ENCODE results near the gene DIP2C. TPM values are rescaled to one million over a fixed set of nuclear protein-coding genes. Genes with fewer than 3 reads are reported as not detected.

Gene DIP2C
- total and polyA plus RNA-seq, 2 donors (not counting 1 experiment from before 2014, with no cell fraction given) = 1.3 to 1.9 TPM

- H2AFZ ChIP-seq (ENCODE audit: insufficient read depth, low read depth, low read length, poor library complexity, severe bottlenecking) = no peak overlapping the region
- Mint-ChIP-seq H3K27me3 (no peaks in the 10 kb centered on the region), H3K9me3 (ENCODE audit: insufficient read depth) (no peaks in the 10 kb centered on the region), H3K27ac (no peak overlapping the region), H3K4me1 (peaks cover 3% of the 10 kb centered on the region), H3K4me3 (no peak overlapping the region)
- no peaks in the 10 kb centered on the region for H3K79me2 ChIP-seq (ENCODE audit: control insufficient read depth, insufficient read depth, low read length)
- CTCF ChIA-PET = interaction anchor here (1.1 kb wide), 1 partner anchor 103 kb away, joined by 3 read pairs; no protein-coding TSS in a partner anchor
- no peak for TF ChIP-seq EZH2 (IDR thresholded peaks at IDR 0.05; ENCODE audit: borderline replicate concordance, insufficient read depth, low read depth, low read length, poor library complexity, severe bottlenecking)
- no peak for TF ChIP-seq CTCF (IDR thresholded peaks at IDR 0.05)
- H3K36me3 ChIP-seq (replicated peaks in 1 of 2; ENCODE audit: control extremely low read depth in 1 of 2, control insufficient read depth in 1 of 2, extremely low read depth in 1 of 2, insufficient read depth in 2 of 2, low read length in 1 of 2) = no peaks in the 10 kb centered on the region
- DNase-seq (no peak), ATAC-seq (ENCODE audit: low read depth) (no peak)
- H3K27ac ChIP-seq (ENCODE audit: low read length in 2 of 2) = no peak overlapping the region
- no peak overlapping the region for H3K4me2 ChIP-seq (replicated peaks; ENCODE audit: low read depth, low read length, poor library complexity, severe bottlenecking)
- H3K27me3 ChIP-seq (replicated peaks in 1 of 4; ENCODE audit: control extremely low read depth in 1 of 4, control insufficient read depth in 3 of 4, insufficient read depth in 4 of 4, low read length in 3 of 4) = no peaks in the 10 kb centered on the region
- no peaks in the 10 kb centered on the region for H3K9me3 ChIP-seq (ENCODE audit: control extremely low read depth in 1 of 3, control insufficient read depth in 2 of 3, insufficient read depth in 1 of 3, low read length in 2 of 3)
- intact Hi-C loops (cut with micrococcal nuclease) = no loop called here
- POLR2A ChIA-PET = no interaction called here
- WGBS (ENCODE audit: insufficient coverage) = 98% methylated on average over 15 of the region's 20 CpGs
- no peak overlapping the region for H3K9ac ChIP-seq (ENCODE audit: low read length)
- no peaks in the 10 kb centered on the region for H3K4me1 ChIP-seq (ENCODE audit: control insufficient read depth in 2 of 2, insufficient read depth in 2 of 2, low read length in 2 of 2)
- H3K4me3 ChIP-seq (ENCODE audit: control extremely low read depth in 1 of 5, extremely low read depth in 1 of 5, insufficient read depth in 1 of 5, low read depth in 2 of 5, low read length in 4 of 5) = no peak overlapping the region
- H4K20me1 ChIP-seq (ENCODE audit: control insufficient read depth, insufficient read depth, low read length, poor library complexity, severe bottlenecking) = no peaks in the 10 kb centered on the region
Measured at GRCh38 chr10:354901-355617, 334.4 kb downstream of the DIP2C start.

GRCh38 chr10:352476-353235 is 336.8 kb downstream of the DIP2C start:
- no peak overlapping the region for H3K27ac ChIP-seq (ENCODE audit: low read length in 2 of 2)
- H4K20me1 ChIP-seq (ENCODE audit: control insufficient read depth, insufficient read depth, low read length, poor library complexity, severe bottlenecking) = no peaks in the 10 kb centered on the region
- no peak for DNase-seq
- no peaks in the 10 kb centered on the region for H3K27me3 Mint-ChIP-seq
- H3K79me2 ChIP-seq (ENCODE audit: control insufficient read depth, insufficient read depth, low read length) = no peaks in the 10 kb centered on the region
- no peak overlapping the region for H3K27ac Mint-ChIP-seq
- H3K27me3 ChIP-seq (replicated peaks in 1 of 4; ENCODE audit: control extremely low read depth in 1 of 4, control insufficient read depth in 3 of 4, insufficient read depth in 4 of 4, low read length in 3 of 4) = no peaks in the 10 kb centered on the region
- intact Hi-C loops (cut with micrococcal nuclease) = no loop called here
- ChIA-PET CTCF (no interaction called here), POLR2A (no interaction called here)
- no peaks in the 10 kb centered on the region for H3K9me3 ChIP-seq (ENCODE audit: control extremely low read depth in 1 of 3, control insufficient read depth in 2 of 3, insufficient read depth in 1 of 3, low read length in 2 of 3)
- no peaks in the 10 kb centered on the region for H3K36me3 ChIP-seq (replicated peaks in 1 of 2; ENCODE audit: control extremely low read depth in 1 of 2, control insufficient read depth in 1 of 2, extremely low read depth in 1 of 2, insufficient read depth in 2 of 2, low read length in 1 of 2)
- no peak overlapping the region for H3K4me3 ChIP-seq (ENCODE audit: control extremely low read depth in 1 of 5, extremely low read depth in 1 of 5, insufficient read depth in 1 of 5, low read depth in 2 of 5, low read length in 4 of 5)
- no peak overlapping the region for H2AFZ ChIP-seq (ENCODE audit: insufficient read depth, low read depth, low read length, poor library complexity, severe bottlenecking)
- H3K9ac ChIP-seq (ENCODE audit: low read length) = no peak overlapping the region
- H3K4me1 ChIP-seq (ENCODE audit: control insufficient read depth in 2 of 2, insufficient read depth in 2 of 2, low read length in 2 of 2) = no peaks in the 10 kb centered on the region
- no peak for TF ChIP-seq EZH2 (IDR thresholded peaks at IDR 0.05; ENCODE audit: borderline replicate concordance, insufficient read depth, low read depth, low read length, poor library complexity, severe bottlenecking)
- TF ChIP-seq CTCF (IDR thresholded peaks at IDR 0.05) = no peak
- 91% methylated on average over 19 of the region's 21 CpGs for WGBS (ENCODE audit: insufficient coverage)
- H3K9me3 Mint-ChIP-seq (ENCODE audit: insufficient read depth) = no peaks in the 10 kb centered on the region
- no peak for ATAC-seq (ENCODE audit: low read depth)
- no peak overlapping the region for H3K4me3 Mint-ChIP-seq
- H3K4me2 ChIP-seq (replicated peaks; ENCODE audit: low read depth, low read length, poor library complexity, severe bottlenecking) = no peak overlapping the region
- H3K4me1 Mint-ChIP-seq = peaks cover 3% of the 10 kb centered on the region
